ENCODE measurements around the gene LARP6.
A peak's percentile ranks its signal among the peaks of the same experiment; 100 is the strongest.

DNA sequence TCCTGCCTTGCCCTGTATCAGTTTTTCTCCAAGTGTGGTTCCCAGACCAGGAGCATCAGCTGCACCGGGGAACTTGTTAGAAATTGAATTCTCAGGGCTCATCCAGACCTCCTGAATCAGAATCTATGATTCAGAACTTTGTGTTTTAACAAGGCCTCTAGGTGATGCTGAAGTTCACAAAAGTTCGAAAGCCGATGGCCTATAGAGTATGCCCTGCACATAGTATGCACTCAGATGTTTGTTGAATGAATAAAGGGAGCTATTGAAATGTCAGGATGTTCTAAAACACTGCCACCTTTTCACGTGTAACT is 664 bp upstream of the LARP6 start:
- TF ChIP-seq POLR2AphosphoS5 (IDR thresholded peaks at IDR 0.05; ENCODE audit: low read depth, low read length) (no peak), TCF7L2 (IDR thresholded peaks at IDR 0.05; ENCODE audit: low read depth, low read length) (no peak)
- TF ChIP-seq, protein P1, sequence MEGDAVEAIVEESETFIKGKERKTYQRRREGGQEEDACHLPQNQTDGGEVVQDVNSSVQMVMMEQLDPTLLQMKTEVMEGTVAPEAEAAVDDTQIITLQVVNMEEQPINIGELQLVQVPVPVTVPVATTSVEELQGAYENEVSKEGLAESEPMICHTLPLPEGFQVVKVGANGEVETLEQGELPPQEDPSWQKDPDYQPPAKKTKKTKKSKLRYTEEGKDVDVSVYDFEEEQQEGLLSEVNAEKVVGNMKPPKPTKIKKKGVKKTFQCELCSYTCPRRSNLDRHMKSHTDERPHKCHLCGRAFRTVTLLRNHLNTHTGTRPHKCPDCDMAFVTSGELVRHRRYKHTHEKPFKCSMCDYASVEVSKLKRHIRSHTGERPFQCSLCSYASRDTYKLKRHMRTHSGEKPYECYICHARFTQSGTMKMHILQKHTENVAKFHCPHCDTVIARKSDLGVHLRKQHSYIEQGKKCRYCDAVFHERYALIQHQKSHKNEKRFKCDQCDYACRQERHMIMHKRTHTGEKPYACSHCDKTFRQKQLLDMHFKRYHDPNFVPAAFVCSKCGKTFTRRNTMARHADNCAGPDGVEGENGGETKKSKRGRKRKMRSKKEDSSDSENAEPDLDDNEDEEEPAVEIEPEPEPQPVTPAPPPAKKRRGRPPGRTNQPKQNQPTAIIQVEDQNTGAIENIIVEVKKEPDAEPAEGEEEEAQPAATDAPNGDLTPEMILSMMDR (IDR thresholded peaks at IDR 0.05): peak; percentile 46
- TF ChIP-seq, protein P2, sequence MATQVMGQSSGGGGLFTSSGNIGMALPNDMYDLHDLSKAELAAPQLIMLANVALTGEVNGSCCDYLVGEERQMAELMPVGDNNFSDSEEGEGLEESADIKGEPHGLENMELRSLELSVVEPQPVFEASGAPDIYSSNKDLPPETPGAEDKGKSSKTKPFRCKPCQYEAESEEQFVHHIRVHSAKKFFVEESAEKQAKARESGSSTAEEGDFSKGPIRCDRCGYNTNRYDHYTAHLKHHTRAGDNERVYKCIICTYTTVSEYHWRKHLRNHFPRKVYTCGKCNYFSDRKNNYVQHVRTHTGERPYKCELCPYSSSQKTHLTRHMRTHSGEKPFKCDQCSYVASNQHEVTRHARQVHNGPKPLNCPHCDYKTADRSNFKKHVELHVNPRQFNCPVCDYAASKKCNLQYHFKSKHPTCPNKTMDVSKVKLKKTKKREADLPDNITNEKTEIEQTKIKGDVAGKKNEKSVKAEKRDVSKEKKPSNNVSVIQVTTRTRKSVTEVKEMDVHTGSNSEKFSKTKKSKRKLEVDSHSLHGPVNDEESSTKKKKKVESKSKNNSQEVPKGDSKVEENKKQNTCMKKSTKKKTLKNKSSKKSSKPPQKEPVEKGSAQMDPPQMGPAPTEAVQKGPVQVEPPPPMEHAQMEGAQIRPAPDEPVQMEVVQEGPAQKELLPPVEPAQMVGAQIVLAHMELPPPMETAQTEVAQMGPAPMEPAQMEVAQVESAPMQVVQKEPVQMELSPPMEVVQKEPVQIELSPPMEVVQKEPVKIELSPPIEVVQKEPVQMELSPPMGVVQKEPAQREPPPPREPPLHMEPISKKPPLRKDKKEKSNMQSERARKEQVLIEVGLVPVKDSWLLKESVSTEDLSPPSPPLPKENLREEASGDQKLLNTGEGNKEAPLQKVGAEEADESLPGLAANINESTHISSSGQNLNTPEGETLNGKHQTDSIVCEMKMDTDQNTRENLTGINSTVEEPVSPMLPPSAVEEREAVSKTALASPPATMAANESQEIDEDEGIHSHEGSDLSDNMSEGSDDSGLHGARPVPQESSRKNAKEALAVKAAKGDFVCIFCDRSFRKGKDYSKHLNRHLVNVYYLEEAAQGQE (IDR thresholded peaks at IDR 0.05; ENCODE audit: insufficient read depth in 1 of 2, low read depth in 2 of 2, low read length in 1 of 2): no peak
